Smooth muscle cell (in vitro differentiated cells): Measurements from ENCODE around the gene ERO1A. TPM values are rescaled to one million over a fixed set of nuclear protein-coding genes. Genes with fewer than 3 reads are reported as not detected.

Experiments
- DNase-seq: peaks from one replicate; lab custom pipeline; 2025; ENCODE audit not compliant: unreplicated experiment; lab: John Stamatoyannopoulos, UW
- H2AFZ ChIP-seq: fragments of 200-600 bp; sonication (generic); 2 replicates; pipeline ENCODE4 v1.6.0; 2016; ENCODE audit warnings: antibody characterized with exemption, low read depth, mild to moderate bottlenecking
- H3F3A ChIP-seq: fragments of 200-600 bp; sonication (generic); 2 replicates; pipeline ENCODE4 v1.6.0; 2017; ENCODE audit warnings: antibody characterized with exemption, low read depth
- H3K27ac ChIP-seq: fragments of 200-600 bp; sonication (generic); 2 replicates; pipeline ENCODE4 v1.5.1; 2016; ENCODE audit warnings: low read depth, mild to moderate bottlenecking
- H3K27me3 ChIP-seq: fragments of 200-600 bp; sonication (generic); 2 replicates; pipeline ENCODE4 v1.6.1; 2016; ENCODE audit warnings: low read depth, mild to moderate bottlenecking
- H3K36me3 ChIP-seq: fragments of 200-600 bp; sonication (generic); 2 replicates; pipeline ENCODE4 v1.5.1; 2016; ENCODE audit warnings: low read depth
- H3K4me1 ChIP-seq: fragments of 200-600 bp; sonication (generic); 2 replicates; pipeline ENCODE4 v1.5.1; 2016; ENCODE audit warnings: low read depth
- H3K4me2 ChIP-seq: fragments of 200-600 bp; sonication (generic); 2 replicates; pipeline ENCODE4 v1.6.0; 2016; ENCODE audit warnings: mild to moderate bottlenecking
- H3K4me3 ChIP-seq: fragments of 200-600 bp; sonication (generic); 2 replicates; pipeline ENCODE4 v1.5.1; 2016; ENCODE audit warnings: mild to moderate bottlenecking
- H3K79me2 ChIP-seq: fragments of 200-600 bp; sonication (generic); 2 replicates; pipeline ENCODE4 v1.6.0; 2016; ENCODE audit warnings: low read depth, mild to moderate bottlenecking
- H3K9ac ChIP-seq: fragments of 200-600 bp; sonication (generic); 2 replicates; pipeline ENCODE4 v1.6.0; 2016; ENCODE audit warnings: low read depth
- H3K9me3 ChIP-seq: fragments of 200-600 bp; sonication (generic); replicated peaks from 2 replicates; pipeline ENCODE4 v1.5.1; 2016; ENCODE audit warnings: low read depth
- H4K20me1 ChIP-seq: fragments of 200-600 bp; sonication (generic); 2 replicates; pipeline ENCODE4 v1.6.0; 2016; ENCODE audit warnings: low read depth
- CTCF ChIP-seq: fragments of 200-600 bp; sonication (generic); IDR thresholded peaks from 2 replicates; pipeline ENCODE4 v1.5.1; 2017; ENCODE audit warnings: borderline replicate concordance, mild to moderate bottlenecking, antibody characterized with exemption; ENCODE audit not compliant: insufficient read depth, poor library complexity, severe bottlenecking
- WGBS: methylation state at CpG from one replicate; pipeline ENCODE4 v1.1.7; 2016; ENCODE audit warnings: low lambda C conversion rate; 5-methylcytosine and 5-hydroxymethylcytosine counted together
- polyA plus RNA-seq: library from polyadenylated mRNA; unstranded; fragments of >200 nt; fragmentation: Nextera tagmentation; extraction: Ambion mirVana; gene quantifications from 2 replicates; pipeline ENCODE4 v1.2.1, GENCODE V29; 2016
- total RNA-seq: library from RNA; depleted of rRNA; stranded (reverse); fragments of >200 nt; gene quantifications from 2 replicates; pipeline ENCODE4 v1.2.3, GENCODE V29; 2014

The ERO1A gene
- total and polyA plus RNA-seq, 2 experiments from 2014 or later, result 68.1 to 105 TPM

GRCh38 chr14:52706724-52707706, 11.7 kb upstream of the ERO1A start, which contains the start of gene PSMC6:
PSMC6 (plus strand) TSS chr14:52707200; CDS start chr14:52707220, 20 bp downstream.
- Histone ChIP-seq H3F3A (no peaks in the 10 kb centered on the region), H4K20me1 (peaks cover 35% of the 10 kb centered on the region), H3K9ac (peak within 1 kb of the TSS; percentile 96), H3K36me3 (peaks cover 13% of the 10 kb centered on the region), H3K4me2 (peak within 1 kb of the TSS; percentile 97), H2AFZ (peak within 1 kb of the TSS; percentile 90), H3K4me1 (peaks cover 13% of the 10 kb centered on the region), H3K9me3 (no peaks in the 10 kb centered on the region), H3K27ac (peak within 1 kb of the TSS; percentile 91), H3K4me3 (peak within 1 kb of the TSS; percentile 97), H3K27me3 (no peaks in the 10 kb centered on the region), H3K79me2 (peaks cover 47% of the 10 kb centered on the region)
- 3% methylated on average over 43 of the region's 43 CpGs for WGBS
- TF ChIP-seq CTCF, result no peak
- DNase-seq, result peak; percentile 76

GRCh38 chr14:52706286-52706685, 10.9 kb upstream of the ERO1A start:
- WGBS, result 90% methylated on average over 5 of the region's 5 CpGs
- peak overlapping the region; percentile 90 for H2AFZ ChIP-seq
- H3K27me3 ChIP-seq, result no peaks in the 10 kb centered on the region
- H3F3A ChIP-seq, result no peaks in the 10 kb centered on the region
- peaks cover 33% of the 10 kb centered on the region for H4K20me1 ChIP-seq
- H3K9me3 ChIP-seq, result no peaks in the 10 kb centered on the region
- no peak for TF ChIP-seq CTCF
- DNase-seq, result no peak
- peak overlapping the region; percentile 97 for H3K4me3 ChIP-seq
- H3K36me3 ChIP-seq, result peaks cover 8% of the 10 kb centered on the region
- H3K4me1 ChIP-seq, result peaks cover 13% of the 10 kb centered on the region
- peak overlapping the region; percentile 96 for H3K9ac ChIP-seq
- peaks cover 41% of the 10 kb centered on the region for H3K79me2 ChIP-seq
- H3K27ac ChIP-seq, result peak overlapping the region; percentile 91
- peak overlapping the region; percentile 97 for H3K4me2 ChIP-seq

- Histone ChIP-seq H2AFZ (peak overlapping the region; percentile 34), H3K9ac (no peak overlapping the region), H3K27ac (no peak overlapping the region), H3K4me3 (no peak overlapping the region), H3K4me2 (no peak overlapping the region), H3K4me1 (peaks cover 10% of the 10 kb centered on the region), H3K9me3 (no peaks in the 10 kb centered on the region), H3F3A (no peaks in the 10 kb centered on the region), H3K79me2 (peaks cover 16% of the 10 kb centered on the region), H4K20me1 (peaks cover 11% of the 10 kb centered on the region), H3K36me3 (no peaks in the 10 kb centered on the region), H3K27me3 (no peaks in the 10 kb centered on the region)
- TF ChIP-seq CTCF, result no peak
- DNase-seq, result no peak
- WGBS, result 95% methylated on average over 2 of the region's 2 CpGs
Observed at GRCh38 chr14:52703664-52704063, 8.3 kb upstream of the ERO1A start.
